Mucosa of descending colon (tissue), 3 donors: ENCODE measurements around the gene ARHGEF6. TPM values are rescaled to one million over a fixed set of nuclear protein-coding genes. Genes with fewer than 3 reads are reported as not detected.
A peak's percentile ranks its signal among the peaks of the same experiment; 100 is the strongest.

Experiments used
- ATAC-seq: fragments of 200-7000 bp; cut with Tn5 transposase; one replicate; pipeline ENCODE4 v1.9.1; 2020; ENCODE audit warnings: mild to moderate bottlenecking, moderate library complexity
- DNase-seq, 3 donors: peaks; one replicate each; pipeline ENCODE4 v3.0.0-alpha.2; 2020
- H3K36me3 ChIP-seq: fragments of 200-600 bp; one replicate; pipeline ENCODE4 v1.8.0; 2021; ENCODE audit warnings: low read depth, mild to moderate bottlenecking
- H3K4me1 ChIP-seq: fragments of 200-600 bp; one replicate; pipeline ENCODE4 v1.8.0; 2021; ENCODE audit warnings: low read depth, mild to moderate bottlenecking
- H3K4me3 ChIP-seq: fragments of 200-600 bp; one replicate; pipeline ENCODE4 v1.8.0; 2021; ENCODE audit warnings: mild to moderate bottlenecking
- H3K9me3 ChIP-seq: fragments of 200-600 bp; one replicate; pipeline ENCODE4 v1.8.0; 2021; ENCODE audit warnings: mild to moderate bottlenecking
- CTCF ChIP-seq: fragments of 200-600 bp; IDR thresholded peaks from one replicate; pipeline ENCODE4 v1.8.0; 2022; ENCODE audit warnings: antibody characterized with exemption, mild to moderate bottlenecking
- intact Hi-C, 2 donors: fragments of 100-400 bp; cut with DNase I in 1 of 2; cut with micrococcal nuclease in 1 of 2; formaldehyde crosslinking; loops; one replicate each; pipeline versions ENCODE4 v1.11.0 to v1.11.1; 2022; cut with DNase I, micrococcal nuclease
- total RNA-seq, 3 donors: library from RNA; stranded (reverse); fragmentation: NEBNext Ultra II Directional in 2 of 3; extraction: Animal tissue kit (Norgen Biotek cat#: 25700) in 2 of 3; gene quantifications; one replicate each; pipeline versions ENCODE4 v1.2.1 to v1.2.4, GENCODE V29; 2021 to 2023
- donor health status: DM: no; HTN: no; CAD: no; lungs with moderate emphysema.
- donor health status: DM: no; HTN: no; CAD: no.
- donor health status: DM: no; HTN: yes; CAD: no.

ARHGEF6 gene
- total RNA-seq, 3 donors from 2014 or later: 2.8 to 17.2 (median 6.6) TPM

DNA sequence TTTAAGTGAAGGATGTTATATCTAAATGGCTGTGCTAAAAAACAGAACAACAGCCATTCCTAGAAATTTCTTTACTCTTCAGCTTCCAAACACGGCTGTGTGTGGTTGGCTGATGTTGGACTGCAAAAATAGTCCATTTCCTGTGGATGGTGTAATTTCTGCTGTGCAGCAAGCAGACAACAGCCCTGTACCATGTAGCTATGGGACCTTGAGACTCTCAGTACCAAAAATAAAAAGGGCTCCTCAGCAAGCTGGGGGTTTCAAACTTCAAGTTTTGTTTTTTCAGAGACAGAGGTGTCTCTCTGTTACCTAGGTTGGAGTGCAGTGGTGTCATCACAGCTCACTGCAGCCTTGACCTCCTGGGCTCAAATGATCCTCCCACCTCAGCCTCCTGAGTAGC lies 114.6 kb downstream of the ARHGEF6 start:
- H3K9me3 ChIP-seq: no peaks in the 10 kb centered on the region
- no peak for TF ChIP-seq CTCF
- DNase-seq: no peak
- no peaks in the 10 kb centered on the region for H3K36me3 ChIP-seq
- ATAC-seq: no peak
- intact Hi-C loops: no loop called here
- H3K4me3 ChIP-seq: no peak overlapping the region
- H3K4me1 ChIP-seq: no peaks in the 10 kb centered on the region

DNA sequence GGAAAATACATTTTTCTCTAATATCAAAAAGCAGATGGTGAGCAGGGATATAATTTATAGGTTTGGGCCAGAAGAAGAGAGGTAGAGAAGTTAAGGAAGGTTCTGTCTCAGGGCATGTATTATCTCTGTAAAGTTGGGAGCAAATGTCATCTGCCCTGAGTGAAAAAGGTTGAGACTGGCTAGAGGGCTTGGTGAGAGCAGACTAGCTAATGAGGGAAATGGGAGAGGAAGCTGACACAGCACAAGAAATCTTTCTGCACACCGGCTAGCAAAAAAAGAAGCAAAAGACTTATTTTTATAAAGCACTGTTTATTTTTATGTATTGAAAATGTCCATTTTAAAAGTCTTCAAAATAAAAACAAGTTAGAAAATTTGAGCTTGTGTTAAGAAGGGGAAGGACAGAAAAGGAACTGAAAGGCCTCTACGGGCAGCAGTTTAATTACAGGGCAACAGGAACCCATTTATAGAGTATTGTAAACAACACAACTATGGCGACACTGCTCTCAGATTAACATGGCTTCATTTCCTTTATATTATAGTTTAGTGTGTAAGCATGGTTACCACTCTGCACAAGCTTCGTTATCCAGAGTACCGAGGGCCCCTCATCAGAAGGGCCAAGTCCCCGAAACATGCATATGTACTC lies 115.4 kb downstream of the ARHGEF6 start:
- H3K4me3 ChIP-seq: no peak overlapping the region
- H3K36me3 ChIP-seq: no peaks in the 10 kb centered on the region
- no peak for TF ChIP-seq CTCF
- DNase-seq: no peak
- intact Hi-C loops: no loop called here
- H3K9me3 ChIP-seq: no peaks in the 10 kb centered on the region
- ATAC-seq: no peak
- no peaks in the 10 kb centered on the region for H3K4me1 ChIP-seq

- Histone ChIP-seq H3K4me3 (no peak overlapping the region), H3K9me3 (no peaks in the 10 kb centered on the region), H3K36me3 (no peaks in the 10 kb centered on the region), H3K4me1 (no peaks in the 10 kb centered on the region)
- no peak for TF ChIP-seq CTCF
- intact Hi-C loops: no loop called here
- no peak for DNase-seq
- ATAC-seq: no peak
These were observed 117.8 kb downstream of the ARHGEF6 start for GRCh38 chrX:136662976-136663375.

DNA sequence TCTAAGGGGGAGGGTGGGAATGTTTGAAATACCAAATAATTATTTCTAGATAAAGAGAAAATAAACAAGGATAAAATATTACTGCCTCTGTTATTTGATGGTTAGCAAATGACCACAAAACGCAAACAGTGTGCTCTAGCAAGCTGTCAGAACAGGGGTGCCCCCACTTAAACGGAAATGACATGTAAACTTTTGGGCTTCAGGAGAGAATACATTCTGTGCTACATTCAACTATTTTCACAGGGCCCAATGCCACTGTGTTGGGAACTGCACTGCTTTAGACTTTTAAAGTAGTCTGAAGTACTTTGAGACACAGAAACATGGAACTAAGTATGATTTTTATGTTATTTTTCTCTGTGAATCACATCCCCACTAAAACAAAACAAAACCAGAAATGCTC lies 118.6 kb downstream of the ARHGEF6 start:
- H3K4me1 ChIP-seq: no peaks in the 10 kb centered on the region
- intact Hi-C loops: no loop called here
- ATAC-seq (peak; percentile 47), DNase-seq (no peak)
- no peaks in the 10 kb centered on the region for H3K9me3 ChIP-seq
- no peaks in the 10 kb centered on the region for H3K36me3 ChIP-seq
- no peak for TF ChIP-seq CTCF
- no peak overlapping the region for H3K4me3 ChIP-seq

- Histone ChIP-seq H3K4me3 (no peak overlapping the region), H3K36me3 (no peaks in the 10 kb centered on the region), H3K9me3 (no peaks in the 10 kb centered on the region), H3K4me1 (no peaks in the 10 kb centered on the region)
- no peak for DNase-seq
- TF ChIP-seq CTCF: no peak
- intact Hi-C loops: no loop called here
- no peak for ATAC-seq
These were observed 119.8 kb downstream of the ARHGEF6 start for GRCh38 chrX:136660896-136661295.

DNA sequence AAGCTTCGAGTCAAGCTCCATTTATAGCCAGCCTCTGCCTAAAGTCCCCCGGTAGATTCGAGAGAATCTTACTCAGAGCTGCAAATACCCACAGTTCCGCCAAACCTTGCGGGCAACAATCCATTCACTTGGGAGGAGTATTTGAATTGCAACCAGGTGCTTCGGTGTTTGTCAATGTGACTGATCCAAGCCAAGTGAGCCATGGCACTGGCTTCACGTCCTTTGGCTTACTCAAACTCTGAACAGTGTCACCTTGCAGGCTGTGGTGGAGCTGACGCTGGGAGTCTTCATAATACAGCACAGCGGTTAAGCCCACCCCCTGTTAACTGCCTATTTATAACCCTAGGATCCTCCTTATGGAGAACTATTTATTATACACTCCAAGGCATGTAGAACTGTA lies 121.6 kb downstream of the ARHGEF6 start:
- Histone ChIP-seq H3K9me3 (no peaks in the 10 kb centered on the region), H3K4me3 (no peak overlapping the region), H3K4me1 (no peaks in the 10 kb centered on the region), H3K36me3 (no peaks in the 10 kb centered on the region)
- intact Hi-C loops: no loop called here
- TF ChIP-seq CTCF: no peak
- no peak for DNase-seq
- no peak for ATAC-seq
